ENCODE data around the gene ATXN7L1. TPM values are rescaled to one million over a fixed set of nuclear protein-coding genes. Genes with fewer than 3 reads are reported as not detected.

The ATXN7L1 gene
- total RNA-seq, 4 donors from 2014 or later = 12.3 to 28.8 (median 21.0) TPM

GRCh38 chr7:105769901-105770628 lies 106.3 kb downstream of the ATXN7L1 start:
- peak overlapping the region in 3 of 4 donors; percentile 7 to 44 (median 40) for H3K27ac ChIP-seq

GRCh38 chr7:105768898-105769507 lies 107.4 kb downstream of the ATXN7L1 start:
- Histone ChIP-seq H3K27me3 (no peaks in the 10 kb centered on the region), H3K4me3 (no peak overlapping the region), H3K4me1 (peaks cover 0 to 4% (median 0%) of the 10 kb centered on the region in 4 donors), H3K36me3 (no peaks in the 10 kb centered on the region), H3K27ac (no peak overlapping the region), H3K9me3 (no peaks in the 10 kb centered on the region)
- DNase-seq = no peak
- in situ Hi-C loops (cut with MboI; ENCODE audit: low pct_ligation_motif_present in 1 of 4, low pct_unique_long_range_greater_than_20kb in 1 of 4, low sequenced_read_pairs in 3 of 4) = loop anchor here (10.0 to 25.0 kb wide), 4 partner anchors 236 to 393 kb away; no protein-coding TSS in a partner anchor
- intact Hi-C loops (cut with DNase I; ENCODE audit: low total_unique reads) = no loop called here
- no peak for TF ChIP-seq POLR2AphosphoS5 (IDR thresholded peaks at IDR 0.05)
- no peak for TF ChIP-seq POLR2A (IDR thresholded peaks at IDR 0.05)
- TF ChIP-seq, protein P1, sequence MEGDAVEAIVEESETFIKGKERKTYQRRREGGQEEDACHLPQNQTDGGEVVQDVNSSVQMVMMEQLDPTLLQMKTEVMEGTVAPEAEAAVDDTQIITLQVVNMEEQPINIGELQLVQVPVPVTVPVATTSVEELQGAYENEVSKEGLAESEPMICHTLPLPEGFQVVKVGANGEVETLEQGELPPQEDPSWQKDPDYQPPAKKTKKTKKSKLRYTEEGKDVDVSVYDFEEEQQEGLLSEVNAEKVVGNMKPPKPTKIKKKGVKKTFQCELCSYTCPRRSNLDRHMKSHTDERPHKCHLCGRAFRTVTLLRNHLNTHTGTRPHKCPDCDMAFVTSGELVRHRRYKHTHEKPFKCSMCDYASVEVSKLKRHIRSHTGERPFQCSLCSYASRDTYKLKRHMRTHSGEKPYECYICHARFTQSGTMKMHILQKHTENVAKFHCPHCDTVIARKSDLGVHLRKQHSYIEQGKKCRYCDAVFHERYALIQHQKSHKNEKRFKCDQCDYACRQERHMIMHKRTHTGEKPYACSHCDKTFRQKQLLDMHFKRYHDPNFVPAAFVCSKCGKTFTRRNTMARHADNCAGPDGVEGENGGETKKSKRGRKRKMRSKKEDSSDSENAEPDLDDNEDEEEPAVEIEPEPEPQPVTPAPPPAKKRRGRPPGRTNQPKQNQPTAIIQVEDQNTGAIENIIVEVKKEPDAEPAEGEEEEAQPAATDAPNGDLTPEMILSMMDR (IDR thresholded peaks at IDR 0.05) = no peak
- no peak for TF ChIP-seq EP300 (IDR thresholded peaks at IDR 0.05; ENCODE audit: low read depth)
- 88 to 92% methylated on average over 1 to 9 of the region's 9 CpGs for WGBS, 2 donors (ENCODE audit: low coverage in 1 of 2)

More at GRCh38 chr7:105769901-105770628, 106.3 kb downstream of the ATXN7L1 start:
- in situ Hi-C loops (cut with MboI; ENCODE audit: low pct_ligation_motif_present in 1 of 4, low pct_unique_long_range_greater_than_20kb in 1 of 4, low sequenced_read_pairs in 3 of 4) (loop anchor here (10.0 to 25.0 kb wide), 4 partner anchors 235 to 392 kb away; no protein-coding TSS in a partner anchor), intact Hi-C loops (cut with DNase I; ENCODE audit: low total_unique reads) (no loop called here)
- H3K36me3 ChIP-seq = no peaks in the 10 kb centered on the region
- H3K4me3 ChIP-seq = no peak overlapping the region
- no peaks in the 10 kb centered on the region for H3K9me3 ChIP-seq
- no peak for DNase-seq
- WGBS, 2 donors (ENCODE audit: low coverage in 1 of 2) = 55 to 68% methylated on average over 8 to 9 of the region's 9 CpGs
- H3K4me1 ChIP-seq = peaks cover 0 to 4% (median 0%) of the 10 kb centered on the region in 4 donors
- TF ChIP-seq POLR2AphosphoS5 (IDR thresholded peaks at IDR 0.05) (peak in 1 of 3 donors; percentile 13), EP300 (IDR thresholded peaks at IDR 0.05; ENCODE audit: low read depth) (no peak)
- H3K27me3 ChIP-seq = no peaks in the 10 kb centered on the region

DNA sequence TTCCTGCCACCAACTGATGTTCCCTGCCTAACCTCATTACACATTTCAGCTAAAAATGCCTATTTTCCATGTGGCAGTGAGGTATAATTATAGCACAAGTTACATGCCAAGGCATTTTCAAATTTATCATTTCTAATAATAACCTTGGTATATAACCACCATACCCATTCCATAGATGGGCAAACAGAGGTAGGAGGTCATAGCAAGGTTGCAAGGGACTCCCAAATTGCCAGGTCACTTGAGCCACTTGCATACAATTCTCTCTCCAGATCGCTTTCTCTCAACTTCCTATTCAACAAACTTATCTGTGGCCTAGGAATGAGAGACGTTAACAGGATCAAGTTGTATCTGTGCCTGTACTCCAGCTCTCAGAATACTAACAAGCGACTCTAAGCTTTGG lies 108.3 kb downstream of the ATXN7L1 start:
- no peaks in the 10 kb centered on the region for H3K36me3 ChIP-seq
- no peak for DNase-seq
- no peak overlapping the region for H3K27ac ChIP-seq
- H3K4me3 ChIP-seq = no peak overlapping the region
- H3K4me1 ChIP-seq = peaks cover 0 to 4% (median 0%) of the 10 kb centered on the region in 4 donors
- in situ Hi-C loops (cut with MboI; ENCODE audit: low pct_ligation_motif_present in 1 of 4, low pct_unique_long_range_greater_than_20kb in 1 of 4, low sequenced_read_pairs in 3 of 4) (loop anchor here (10.0 to 25.0 kb wide), 4 partner anchors 237 to 394 kb away; no protein-coding TSS in a partner anchor), intact Hi-C loops (cut with DNase I; ENCODE audit: low total_unique reads) (no loop called here)
- no peaks in the 10 kb centered on the region for H3K9me3 ChIP-seq
- H3K27me3 ChIP-seq = no peaks in the 10 kb centered on the region
- WGBS, 2 donors (ENCODE audit: low coverage in 1 of 2) = 94 to 100% methylated on average over 2 to 3 of the region's 3 CpGs
- TF ChIP-seq EP300 (IDR thresholded peaks at IDR 0.05; ENCODE audit: low read depth) = no peak
- TF ChIP-seq, protein P1 (IDR thresholded peaks at IDR 0.05) = no peak
- TF ChIP-seq POLR2A (IDR thresholded peaks at IDR 0.05) = no peak
- no peak for TF ChIP-seq POLR2AphosphoS5 (IDR thresholded peaks at IDR 0.05)

DNA sequence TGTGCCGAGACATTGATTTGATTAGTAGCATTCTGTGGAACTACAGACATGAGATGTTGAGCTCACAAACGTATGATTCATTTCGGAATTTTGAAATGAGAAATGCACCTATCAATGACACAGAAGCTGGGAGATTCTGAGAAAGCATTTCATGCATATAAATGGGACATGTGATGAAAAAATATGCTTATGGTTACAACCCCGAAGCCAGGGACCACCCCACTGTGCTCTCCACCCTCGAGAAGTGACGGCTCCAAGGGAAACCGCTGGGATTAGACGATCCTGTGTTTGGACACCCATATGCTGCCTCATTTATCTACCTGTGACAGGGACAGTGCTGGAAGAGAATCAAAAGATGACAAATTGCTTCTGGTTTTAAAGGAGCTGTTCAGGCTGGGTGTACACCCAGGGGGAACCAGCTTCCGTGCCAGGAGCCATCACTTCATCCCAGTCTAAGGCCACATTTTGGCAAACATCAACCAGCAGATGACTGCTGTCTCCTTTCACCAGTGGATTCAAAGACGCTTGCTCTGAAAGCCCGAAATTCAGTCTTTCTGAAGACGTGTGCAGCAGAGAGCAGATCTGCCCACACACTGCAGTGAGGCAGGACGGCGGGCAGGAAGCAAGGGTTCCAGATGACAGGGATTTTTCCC lies 109.9 kb downstream of the ATXN7L1 start:
- WGBS, 2 donors (ENCODE audit: low coverage in 1 of 2) = 55 to 75% methylated on average over 8 to 14 of the region's 14 CpGs
- H3K36me3 ChIP-seq = no peaks in the 10 kb centered on the region
- H3K9me3 ChIP-seq = no peaks in the 10 kb centered on the region
- intact Hi-C loops (cut with DNase I; ENCODE audit: low total_unique reads) (no loop called here), in situ Hi-C loops (cut with MboI; ENCODE audit: low pct_ligation_motif_present in 1 of 4, low pct_unique_long_range_greater_than_20kb in 1 of 4, low sequenced_read_pairs in 3 of 4) (loop anchor here (10.0 to 25.0 kb wide), 4 partner anchors 238 to 396 kb away; no protein-coding TSS in a partner anchor)
- DNase-seq = no peak
- H3K4me3 ChIP-seq = no peak overlapping the region
- no peaks in the 10 kb centered on the region for H3K27me3 ChIP-seq
- TF ChIP-seq POLR2AphosphoS5 (IDR thresholded peaks at IDR 0.05) (no peak), POLR2A (IDR thresholded peaks at IDR 0.05) (no peak), EP300 (IDR thresholded peaks at IDR 0.05; ENCODE audit: low read depth) (no peak)
- TF ChIP-seq, protein P1 (IDR thresholded peaks at IDR 0.05) = no peak
- no peak overlapping the region for H3K27ac ChIP-seq
- peaks cover 0 to 4% (median 0%) of the 10 kb centered on the region in 4 donors for H3K4me1 ChIP-seq
